Measurements from ENCODE around the gene HS6ST1. TPM values are rescaled to one million over a fixed set of nuclear protein-coding genes. Genes with fewer than 3 reads are reported as not detected.

HS6ST1 gene
- polyA plus RNA-seq, 1 donor from 2014 or later = 4.3 TPM

- no peak overlapping the region for H3K4me3 Mint-ChIP-seq
- H3K27ac Mint-ChIP-seq = no peak overlapping the region
- H3K9me3 Mint-ChIP-seq = peaks cover 0 to 2% (median 0%) of the 10 kb centered on the region in 3 donors
- H3K36me3 Mint-ChIP-seq = no peaks in the 10 kb centered on the region
- no peaks in the 10 kb centered on the region for H3K4me1 Mint-ChIP-seq
- H3K27me3 Mint-ChIP-seq = no peaks in the 10 kb centered on the region
These were observed 39.1 kb upstream of the HS6ST1 start for GRCh38 chr2:128357506-128358370.

DNA sequence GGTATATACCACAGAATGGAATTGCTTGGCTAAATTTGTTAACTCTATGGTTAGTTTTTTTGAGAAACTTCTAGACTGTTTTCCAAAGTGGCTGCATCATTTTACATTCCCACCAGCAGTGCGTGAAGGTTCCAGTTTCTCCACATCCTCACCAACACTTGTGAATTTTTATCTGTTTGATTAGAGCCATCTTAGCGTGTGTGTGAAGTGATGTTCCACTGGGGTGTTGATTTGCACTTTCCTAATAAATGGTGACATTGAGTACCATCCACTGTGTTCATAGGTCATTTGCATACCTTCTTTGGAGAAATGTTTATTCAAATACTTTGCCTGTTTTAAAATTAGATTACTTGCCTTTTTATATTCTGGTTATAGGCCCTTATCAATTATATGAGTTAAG lies 37.5 kb upstream of the HS6ST1 start:
- Mint-ChIP-seq H3K27me3 (no peaks in the 10 kb centered on the region), H3K4me1 (no peaks in the 10 kb centered on the region), H3K4me3 (no peak overlapping the region), H3K36me3 (no peaks in the 10 kb centered on the region), H3K9me3 (peaks cover 2 to 11% (median 6%) of the 10 kb centered on the region in 3 donors), H3K27ac (no peak overlapping the region)

GRCh38 chr2:128354726-128355470 lies 36.2 kb upstream of the HS6ST1 start:
- H3K36me3 Mint-ChIP-seq = no peaks in the 10 kb centered on the region
- H3K27ac Mint-ChIP-seq = no peak overlapping the region
- no peaks in the 10 kb centered on the region for H3K4me1 Mint-ChIP-seq
- H3K9me3 Mint-ChIP-seq = peaks cover 2 to 24% (median 6%) of the 10 kb centered on the region in 3 donors
- no peaks in the 10 kb centered on the region for H3K27me3 Mint-ChIP-seq
- H3K4me3 Mint-ChIP-seq = no peak overlapping the region

GRCh38 chr2:128354161-128354560 lies 35.5 kb upstream of the HS6ST1 start:
- H3K36me3 Mint-ChIP-seq = peaks cover 2% of the 10 kb centered on the region
- H3K4me1 Mint-ChIP-seq = no peaks in the 10 kb centered on the region
- no peaks in the 10 kb centered on the region for H3K27me3 Mint-ChIP-seq
- no peak overlapping the region for H3K4me3 Mint-ChIP-seq
- no peak overlapping the region for H3K27ac Mint-ChIP-seq
- peaks cover 2 to 24% (median 6%) of the 10 kb centered on the region in 3 donors for H3K9me3 Mint-ChIP-seq

DNA sequence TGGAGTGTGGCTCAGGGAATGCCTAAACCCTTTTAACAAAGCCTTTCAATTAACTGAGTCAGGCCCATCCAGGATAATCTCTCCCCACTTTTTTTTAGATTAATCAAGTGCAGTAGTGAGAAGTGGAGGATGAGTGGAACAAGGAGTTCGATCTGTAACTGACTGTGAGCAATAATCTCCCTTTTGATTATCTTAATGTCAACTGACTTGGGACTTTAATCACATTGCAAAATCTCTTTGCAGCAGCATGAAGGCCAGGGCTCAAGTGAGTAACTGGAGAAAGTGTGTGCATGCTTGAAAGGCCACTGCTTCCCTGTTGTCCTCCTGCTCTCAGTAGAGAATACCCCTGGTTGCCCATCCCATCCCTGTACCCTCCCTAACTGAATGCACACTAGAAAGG lies 32.1 kb upstream of the HS6ST1 start:
- no peaks in the 10 kb centered on the region for H3K4me1 Mint-ChIP-seq
- H3K27ac Mint-ChIP-seq = no peak overlapping the region
- peaks cover 2% of the 10 kb centered on the region for H3K36me3 Mint-ChIP-seq
- no peak overlapping the region for H3K4me3 Mint-ChIP-seq
- peaks cover 2% of the 10 kb centered on the region for H3K27me3 Mint-ChIP-seq
- peaks cover 2 to 24% (median 6%) of the 10 kb centered on the region in 3 donors for H3K9me3 Mint-ChIP-seq

- H3K9me3 Mint-ChIP-seq = peaks cover 0 to 26% (median 6%) of the 10 kb centered on the region in 3 donors
- peaks cover 2% of the 10 kb centered on the region for H3K36me3 Mint-ChIP-seq
- no peak overlapping the region for H3K27ac Mint-ChIP-seq
- no peak overlapping the region for H3K4me3 Mint-ChIP-seq
- no peaks in the 10 kb centered on the region for H3K4me1 Mint-ChIP-seq
- peaks cover 2% of the 10 kb centered on the region for H3K27me3 Mint-ChIP-seq
These were observed 30.0 kb upstream of the HS6ST1 start for GRCh38 chr2:128348701-128349100.

GRCh38 chr2:128347701-128348539 lies 29.3 kb upstream of the HS6ST1 start:
- no peaks in the 10 kb centered on the region for H3K4me1 Mint-ChIP-seq

GRCh38 chr2:128347171-128347558 lies 28.5 kb upstream of the HS6ST1 start:
- Mint-ChIP-seq H3K36me3 (peaks cover 3% of the 10 kb centered on the region), H3K4me1 (no peaks in the 10 kb centered on the region), H3K27me3 (peaks cover 2% of the 10 kb centered on the region), H3K4me3 (no peak overlapping the region), H3K27ac (no peak overlapping the region), H3K9me3 (peaks cover 0 to 26% (median 4%) of the 10 kb centered on the region in 3 donors)

More at GRCh38 chr2:128347701-128348539, 29.3 kb upstream of the HS6ST1 start:
- Mint-ChIP-seq H3K27me3 (peaks cover 2% of the 10 kb centered on the region), H3K4me3 (no peak overlapping the region), H3K27ac (peak overlapping the region in 1 of 3 donors; percentile 90), H3K9me3 (peaks cover 0 to 28% (median 6%) of the 10 kb centered on the region in 3 donors), H3K36me3 (peaks cover 2% of the 10 kb centered on the region)

- Mint-ChIP-seq H3K4me1 (no peaks in the 10 kb centered on the region), H3K36me3 (peaks cover 3% of the 10 kb centered on the region), H3K9me3 (peaks cover 0 to 24% (median 0%) of the 10 kb centered on the region in 3 donors), H3K27ac (no peak overlapping the region), H3K4me3 (no peak overlapping the region), H3K27me3 (peaks cover 2% of the 10 kb centered on the region)
These were observed 27.9 kb upstream of the HS6ST1 start for GRCh38 chr2:128346291-128347170.

- H3K4me1 Mint-ChIP-seq = no peaks in the 10 kb centered on the region
These were observed 26.9 kb upstream of the HS6ST1 start for GRCh38 chr2:128345436-128346165.

GRCh38 chr2:128344101-128344500 lies 25.4 kb upstream of the HS6ST1 start:
- H3K27ac Mint-ChIP-seq = no peak overlapping the region
- no peak overlapping the region for H3K4me3 Mint-ChIP-seq
- H3K9me3 Mint-ChIP-seq = peaks cover 0 to 8% (median 0%) of the 10 kb centered on the region in 3 donors
- peaks cover 2% of the 10 kb centered on the region for H3K36me3 Mint-ChIP-seq
- H3K4me1 Mint-ChIP-seq = no peaks in the 10 kb centered on the region
- peaks cover 2% of the 10 kb centered on the region for H3K27me3 Mint-ChIP-seq

More at GRCh38 chr2:128345436-128346165, 26.9 kb upstream of the HS6ST1 start:
- Mint-ChIP-seq H3K9me3 (peaks cover 0 to 15% (median 0%) of the 10 kb centered on the region in 3 donors), H3K4me3 (no peak overlapping the region), H3K36me3 (peaks cover 3% of the 10 kb centered on the region), H3K27me3 (peaks cover 2% of the 10 kb centered on the region), H3K27ac (no peak overlapping the region)

- H3K27me3 Mint-ChIP-seq = peaks cover 2% of the 10 kb centered on the region
- peaks cover 0 to 8% (median under 1%) of the 10 kb centered on the region in 3 donors for H3K9me3 Mint-ChIP-seq
- peaks cover 3% of the 10 kb centered on the region for H3K36me3 Mint-ChIP-seq
- no peak overlapping the region for H3K27ac Mint-ChIP-seq
- H3K4me1 Mint-ChIP-seq = no peaks in the 10 kb centered on the region
- H3K4me3 Mint-ChIP-seq = no peak overlapping the region
These were observed 24.8 kb upstream of the HS6ST1 start for GRCh38 chr2:128343459-128343858.

- peaks cover 2% of the 10 kb centered on the region for H3K27me3 Mint-ChIP-seq
These were observed 23.9 kb upstream of the HS6ST1 start for GRCh38 chr2:128342550-128342949.

More at GRCh38 chr2:128342550-128342949, 23.9 kb upstream of the HS6ST1 start:
- peaks cover 4% of the 10 kb centered on the region for H3K36me3 Mint-ChIP-seq
- no peak overlapping the region for H3K27ac Mint-ChIP-seq
- peaks cover 0 to 8% (median 4%) of the 10 kb centered on the region in 3 donors for H3K9me3 Mint-ChIP-seq
- no peaks in the 10 kb centered on the region for H3K4me1 Mint-ChIP-seq
- no peak overlapping the region for H3K4me3 Mint-ChIP-seq
